A549 treated with AZD2906 at 1 μM for 4 hours (cell line): ENCODE measurements around the gene RARRES1. TPM values are rescaled to one million over a fixed set of nuclear protein-coding genes. Genes with fewer than 3 reads are reported as not detected.

ENCODE experiments used
- total RNA-seq: library from RNA; stranded (reverse); fragments of 200-300 nt; extraction: Qiagen RNA extraction; gene quantifications from 5 replicates; pipeline ENCODE4 v1.2.3, GENCODE V29; 2022

The RARRES1 gene
- 8.0 to 11.8 TPM (median 9.8 TPM) in 5 replicates for total RNA-seq

GRCh38 chr3:158731938-158732855 lies at the start of gene RARRES1:
TSS of gene RARRES1 (minus strand) at chr3:158732457. CDS start at chr3:158732415, 42 bp downstream.

GRCh38 chr3:158672215-158673176 lies 59.8 kb downstream of the RARRES1 start, which contains the start of gene LXN:
TSS of gene LXN (minus strand) at chr3:158672648. CDS start at chr3:158672478, 170 bp downstream.

Other genes starting within 250 kb of the RARRES1 start
- gene MLF1, start 161.3 kb downstream of the RARRES1 start, total RNA-seq: 20.9 to 26.0 TPM (median 22.9 TPM) in 5 replicates
- gene GFM1, start 87.9 kb downstream of the RARRES1 start, total RNA-seq: 36.4 to 64.0 TPM (median 36.9 TPM) in 5 replicates
- gene LXN, start 59.8 kb downstream of the RARRES1 start, total RNA-seq: 46.3 to 63.8 TPM (median 47.8 TPM) in 5 replicates
- gene MFSD1, start 69.6 kb upstream of the RARRES1 start, total RNA-seq: 41.1 to 45.9 TPM (median 42.6 TPM) in 5 replicates